ENCODE results near the gene ZYG11B. TPM values are rescaled to one million over a fixed set of nuclear protein-coding genes. Genes with fewer than 3 reads are reported as not detected.
"Not testable (repeated sequence)": the region's sequence is repeated elsewhere in the genome, so short reads cannot be mapped to it uniquely, and the experiment has no call there.

The ZYG11B gene
- total RNA-seq, 2 experiments from 2014 or later: 10.8 to 10.9 TPM

DNA sequence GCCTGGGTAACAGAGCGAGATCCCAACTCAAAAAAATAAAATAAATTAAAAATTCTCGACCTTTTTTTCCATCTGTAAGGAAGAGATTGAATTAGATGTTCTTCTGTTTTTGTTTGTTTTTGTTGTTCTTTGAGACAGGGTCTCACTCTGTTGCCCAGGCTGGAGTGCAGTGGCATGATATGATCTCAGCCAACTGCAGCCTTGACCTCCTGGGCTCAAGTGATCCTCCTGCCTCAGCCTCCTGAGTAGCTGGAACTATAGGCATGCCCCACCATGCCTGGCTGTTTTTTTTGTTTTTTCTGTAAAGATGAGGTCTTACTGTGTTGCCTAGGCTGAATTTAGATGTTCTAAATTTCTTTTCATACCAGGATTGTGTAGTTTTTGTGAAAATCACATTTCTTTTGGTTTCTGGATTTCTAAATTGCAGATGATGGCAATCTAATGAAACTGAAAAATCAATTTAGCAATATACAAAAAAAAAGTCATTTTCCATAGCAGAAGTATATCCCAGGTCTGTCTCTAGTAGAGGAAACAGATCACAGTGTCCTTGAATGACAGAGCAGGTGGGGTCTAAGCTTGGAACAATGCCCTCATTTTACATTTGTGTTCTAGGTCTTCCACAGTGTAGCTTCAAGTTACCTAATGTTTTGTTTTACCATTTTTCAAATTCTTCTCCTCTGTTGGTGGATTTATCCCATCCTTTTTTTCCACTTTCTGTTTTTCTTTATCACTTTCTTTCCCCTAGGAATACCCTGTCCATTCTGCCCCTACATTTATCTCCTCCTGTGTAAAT, 136.6 kb downstream of the ZYG11B start:
- Mint-ChIP-seq H3K9me3 (no peaks in the 10 kb centered on the region), H3K27me3 (peaks cover 2% of the 10 kb centered on the region), H3K27ac (no peak overlapping the region), H3K36me3 (ENCODE audit: low read depth) (no peaks in the 10 kb centered on the region), H3K4me3 (no peak overlapping the region), H3K4me1 (ENCODE audit: low read depth) (no peaks in the 10 kb centered on the region)
- intact Hi-C loops (cut with micrococcal nuclease): no loop called here
- TF ChIP-seq, protein P1, sequence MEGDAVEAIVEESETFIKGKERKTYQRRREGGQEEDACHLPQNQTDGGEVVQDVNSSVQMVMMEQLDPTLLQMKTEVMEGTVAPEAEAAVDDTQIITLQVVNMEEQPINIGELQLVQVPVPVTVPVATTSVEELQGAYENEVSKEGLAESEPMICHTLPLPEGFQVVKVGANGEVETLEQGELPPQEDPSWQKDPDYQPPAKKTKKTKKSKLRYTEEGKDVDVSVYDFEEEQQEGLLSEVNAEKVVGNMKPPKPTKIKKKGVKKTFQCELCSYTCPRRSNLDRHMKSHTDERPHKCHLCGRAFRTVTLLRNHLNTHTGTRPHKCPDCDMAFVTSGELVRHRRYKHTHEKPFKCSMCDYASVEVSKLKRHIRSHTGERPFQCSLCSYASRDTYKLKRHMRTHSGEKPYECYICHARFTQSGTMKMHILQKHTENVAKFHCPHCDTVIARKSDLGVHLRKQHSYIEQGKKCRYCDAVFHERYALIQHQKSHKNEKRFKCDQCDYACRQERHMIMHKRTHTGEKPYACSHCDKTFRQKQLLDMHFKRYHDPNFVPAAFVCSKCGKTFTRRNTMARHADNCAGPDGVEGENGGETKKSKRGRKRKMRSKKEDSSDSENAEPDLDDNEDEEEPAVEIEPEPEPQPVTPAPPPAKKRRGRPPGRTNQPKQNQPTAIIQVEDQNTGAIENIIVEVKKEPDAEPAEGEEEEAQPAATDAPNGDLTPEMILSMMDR (IDR thresholded peaks at IDR 0.05): no peak
- ChIA-PET CTCF (no interaction called here), POLR2A (no interaction called here)
- DNase-seq (no peak), ATAC-seq (no peak)

DNA sequence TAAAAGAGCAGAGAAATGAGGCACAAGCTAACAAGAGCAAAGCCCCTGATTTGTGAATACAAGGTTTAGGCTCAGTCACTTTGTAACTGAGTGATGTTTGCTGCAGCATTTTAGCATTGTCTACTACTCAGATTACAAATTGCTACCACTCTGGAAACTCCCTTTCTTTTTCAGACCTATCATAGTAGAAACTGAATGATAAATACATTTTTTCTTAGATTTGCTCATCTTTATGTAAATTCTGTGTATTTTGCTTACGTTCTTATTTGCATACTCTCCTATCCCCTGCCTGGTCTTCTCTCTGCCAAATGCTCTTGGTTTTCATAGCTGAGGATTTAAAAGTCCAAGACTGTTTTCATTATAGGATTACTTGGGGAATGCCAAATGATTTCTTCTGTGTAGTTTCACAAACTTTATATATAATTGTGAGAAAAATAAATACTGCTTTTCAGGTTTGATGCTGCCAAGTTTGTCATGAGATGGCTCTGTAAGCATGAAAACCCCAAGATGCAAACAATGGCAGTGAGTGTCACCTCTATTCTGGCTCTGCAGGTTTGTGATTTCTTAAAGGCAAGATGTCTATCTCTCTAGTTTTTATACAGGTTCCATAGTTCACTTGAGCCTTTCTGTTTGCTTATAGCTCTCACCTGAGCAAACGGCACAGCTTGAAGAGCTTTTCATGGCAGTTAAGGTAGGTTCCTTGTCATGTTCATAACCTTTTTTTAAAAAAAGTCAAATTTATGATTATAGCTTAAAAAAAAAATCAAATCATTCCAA, 141.0 kb downstream of the ZYG11B start:
- intact Hi-C loops (cut with micrococcal nuclease): no loop called here
- ChIA-PET POLR2A (interaction anchor here (1.2 kb wide), 1 partner anchor 122 kb away, joined by 3 read pairs; no protein-coding TSS in a partner anchor), CTCF (interaction anchor here (1.3 kb wide), 1 partner anchor 16 kb away, joined by 3 read pairs; no protein-coding TSS in a partner anchor)
- ATAC-seq (peak; percentile 53), DNase-seq (no peak)
- Mint-ChIP-seq H3K36me3 (ENCODE audit: low read depth) (no peaks in the 10 kb centered on the region), H3K4me1 (ENCODE audit: low read depth) (no peaks in the 10 kb centered on the region), H3K27me3 (peaks cover 6% of the 10 kb centered on the region), H3K9me3 (no peaks in the 10 kb centered on the region), H3K4me3 (no peak overlapping the region), H3K27ac (no peak overlapping the region)
- TF ChIP-seq, protein P1 (IDR thresholded peaks at IDR 0.05): no peak

DNA sequence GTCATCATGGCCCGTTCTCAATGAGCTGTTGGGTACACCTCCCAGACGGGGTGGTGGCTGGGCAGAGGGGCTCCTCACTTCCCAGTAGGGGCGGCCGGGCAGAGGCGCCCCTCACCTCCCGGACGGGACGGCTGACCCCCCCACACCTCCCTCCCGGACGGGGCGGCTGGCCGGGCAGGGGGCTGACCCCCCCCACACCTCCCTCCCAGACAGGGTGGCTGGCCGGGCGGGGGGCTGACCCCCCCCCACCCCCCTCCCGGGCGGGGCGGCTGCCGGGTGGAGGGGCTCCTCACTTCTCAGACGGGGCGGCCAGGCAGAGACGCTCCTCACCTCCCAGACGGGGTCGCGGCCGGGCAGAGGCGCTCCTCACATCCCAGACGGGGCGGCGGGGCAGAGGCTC, 143.5 kb downstream of the ZYG11B start:
- H3K36me3 Mint-ChIP-seq (ENCODE audit: low read depth); H3K9me3 Mint-ChIP-seq; ATAC-seq; H3K4me3 Mint-ChIP-seq; H3K27ac Mint-ChIP-seq; DNase-seq; CTCF ChIA-PET; H3K27me3 Mint-ChIP-seq; H3K4me1 Mint-ChIP-seq (ENCODE audit: low read depth); intact Hi-C loops (cut with micrococcal nuclease); POLR2A ChIA-PET: not testable (repeated sequence)

DNA sequence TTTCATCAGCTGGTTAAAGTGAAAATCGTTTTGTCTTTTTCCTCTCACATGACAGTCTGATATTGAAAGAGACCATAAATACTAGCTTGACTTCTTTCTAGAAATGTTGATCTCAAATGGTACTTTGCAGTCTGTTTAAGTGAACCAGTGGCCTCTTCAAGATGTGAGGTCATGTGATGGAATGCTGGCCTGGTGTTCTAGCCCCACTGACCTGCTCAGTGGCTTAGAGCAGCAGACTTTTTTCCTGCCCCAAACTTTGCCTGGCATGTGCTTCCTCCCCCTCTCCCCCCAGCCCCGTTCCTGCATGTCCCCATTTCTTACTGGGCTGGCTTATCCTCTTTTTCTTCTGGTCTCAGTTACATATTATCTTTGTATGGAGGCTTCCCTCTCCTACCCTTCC, 150.6 kb downstream of the ZYG11B start:
- peaks cover under 1% of the 10 kb centered on the region for H3K27me3 Mint-ChIP-seq
- no peak for ATAC-seq
- H3K9me3 Mint-ChIP-seq: no peaks in the 10 kb centered on the region
- POLR2A ChIA-PET: no interaction called here
- TF ChIP-seq, protein P1 (IDR thresholded peaks at IDR 0.05): no peak
- H3K27ac Mint-ChIP-seq: no peak overlapping the region
- H3K36me3 Mint-ChIP-seq (ENCODE audit: low read depth): no peaks in the 10 kb centered on the region
- H3K4me1 Mint-ChIP-seq (ENCODE audit: low read depth): no peaks in the 10 kb centered on the region
- intact Hi-C loops (cut with micrococcal nuclease): no loop called here
- no peak overlapping the region for H3K4me3 Mint-ChIP-seq
- DNase-seq: no peak
- CTCF ChIA-PET: no interaction called here

Other genes starting within 250 kb of the ZYG11B start
- gene TUT4, start 173.4 kb upstream of the ZYG11B start, total RNA-seq: 10 to 100 TPM; 51.6 to 59.0 TPM
- gene GPX7, start 124.1 kb upstream of the ZYG11B start, total RNA-seq: 10 to 100 TPM; 21.5 TPM
- 10 to 100 TPM; 14.6 to 16.2 TPM for gene SHISAL2A, start 93.3 kb upstream of the ZYG11B start, total RNA-seq
- 10 to 100 TPM; 16.3 to 17.6 TPM for gene COA7, start 28.1 kb upstream of the ZYG11B start, total RNA-seq
- gene ZYG11A, start 116.3 kb downstream of the ZYG11B start, total RNA-seq: under 1 TPM; 0.13 to 0.16 TPM
- gene ECHDC2, start 195.3 kb downstream of the ZYG11B start, total RNA-seq: 10 to 100 TPM; 32.6 to 36.4 TPM
- gene SCP2, start 200.8 kb downstream of the ZYG11B start, total RNA-seq: 10 to 100 TPM; 60.7 to 66.8 TPM